Smooth muscle cell (in vitro differentiated cells): ENCODE data around the gene SLC8A1. TPM values are rescaled to one million over a fixed set of nuclear protein-coding genes. Genes with fewer than 3 reads are reported as not detected.

Experiments used
- DNase-seq: peaks from one replicate; lab custom pipeline; 2025; ENCODE audit not compliant: unreplicated experiment; lab: John Stamatoyannopoulos, UW
- H2AFZ ChIP-seq: fragments of 200-600 bp; sonication (generic); 2 replicates; pipeline ENCODE4 v1.6.0; 2016; ENCODE audit warnings: antibody characterized with exemption, low read depth, mild to moderate bottlenecking
- H3F3A ChIP-seq: fragments of 200-600 bp; sonication (generic); 2 replicates; pipeline ENCODE4 v1.6.0; 2017; ENCODE audit warnings: antibody characterized with exemption, low read depth
- H3K27ac ChIP-seq: fragments of 200-600 bp; sonication (generic); 2 replicates; pipeline ENCODE4 v1.5.1; 2016; ENCODE audit warnings: low read depth, mild to moderate bottlenecking
- H3K27me3 ChIP-seq: fragments of 200-600 bp; sonication (generic); 2 replicates; pipeline ENCODE4 v1.6.1; 2016; ENCODE audit warnings: low read depth, mild to moderate bottlenecking
- H3K36me3 ChIP-seq: fragments of 200-600 bp; sonication (generic); 2 replicates; pipeline ENCODE4 v1.5.1; 2016; ENCODE audit warnings: low read depth
- H3K4me1 ChIP-seq: fragments of 200-600 bp; sonication (generic); 2 replicates; pipeline ENCODE4 v1.5.1; 2016; ENCODE audit warnings: low read depth
- H3K4me2 ChIP-seq: fragments of 200-600 bp; sonication (generic); 2 replicates; pipeline ENCODE4 v1.6.0; 2016; ENCODE audit warnings: mild to moderate bottlenecking
- H3K4me3 ChIP-seq: fragments of 200-600 bp; sonication (generic); 2 replicates; pipeline ENCODE4 v1.5.1; 2016; ENCODE audit warnings: mild to moderate bottlenecking
- H3K79me2 ChIP-seq: fragments of 200-600 bp; sonication (generic); 2 replicates; pipeline ENCODE4 v1.6.0; 2016; ENCODE audit warnings: low read depth, mild to moderate bottlenecking
- H3K9ac ChIP-seq: fragments of 200-600 bp; sonication (generic); 2 replicates; pipeline ENCODE4 v1.6.0; 2016; ENCODE audit warnings: low read depth
- H3K9me3 ChIP-seq: fragments of 200-600 bp; sonication (generic); replicated peaks from 2 replicates; pipeline ENCODE4 v1.5.1; 2016; ENCODE audit warnings: low read depth
- H4K20me1 ChIP-seq: fragments of 200-600 bp; sonication (generic); 2 replicates; pipeline ENCODE4 v1.6.0; 2016; ENCODE audit warnings: low read depth
- WGBS: methylation state at CpG from one replicate; pipeline ENCODE4 v1.1.7; 2016; ENCODE audit warnings: low lambda C conversion rate; 5-methylcytosine and 5-hydroxymethylcytosine counted together
- polyA plus RNA-seq: library from polyadenylated mRNA; unstranded; fragments of >200 nt; fragmentation: Nextera tagmentation; extraction: Ambion mirVana; gene quantifications from 2 replicates; pipeline ENCODE4 v1.2.1, GENCODE V29; 2016
- total RNA-seq: library from RNA; depleted of rRNA; stranded (reverse); fragments of >200 nt; gene quantifications from 2 replicates; pipeline ENCODE4 v1.2.3, GENCODE V29; 2014
- TF ChIP-seq, protein P1 (sequence below): fragments of 200-600 bp; sonication (generic); IDR thresholded peaks from 2 replicates; pipeline ENCODE4 v1.5.1; 2017; ENCODE audit warnings: borderline replicate concordance, mild to moderate bottlenecking, antibody characterized with exemption; ENCODE audit not compliant: insufficient read depth, poor library complexity, severe bottlenecking

SLC8A1 gene
- total and polyA plus RNA-seq, 2 experiments from 2014 or later: 1.1 to 5.3 TPM

GRCh38 chr2:40321016-40321623, 130.8 kb downstream of the SLC8A1 start:
- H3K27ac ChIP-seq: no peak overlapping the region

DNA sequence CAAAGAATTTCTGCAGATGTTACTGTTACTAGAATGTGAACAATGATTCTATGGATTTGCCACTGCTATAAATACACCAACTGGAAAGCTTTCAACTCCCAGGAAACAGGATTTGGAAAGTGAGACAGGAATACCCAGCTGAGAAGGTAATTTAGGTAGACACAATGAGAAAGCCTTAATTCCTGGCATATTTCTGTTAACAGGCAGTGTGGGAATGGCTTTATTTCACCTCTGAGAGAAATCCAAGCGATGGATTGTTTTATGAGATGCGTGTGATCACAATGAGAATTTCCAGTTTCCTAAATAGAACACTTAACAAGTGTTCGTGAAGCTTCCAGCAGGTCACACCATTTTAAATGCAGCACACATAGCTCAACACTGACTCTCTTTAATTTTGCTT, 133.0 kb downstream of the SLC8A1 start:
- Histone ChIP-seq H3K4me3 (no peak overlapping the region), H3K4me1 (no peaks in the 10 kb centered on the region), H3F3A (no peaks in the 10 kb centered on the region), H3K36me3 (no peaks in the 10 kb centered on the region), H3K27ac (no peak overlapping the region), H3K79me2 (no peaks in the 10 kb centered on the region), H4K20me1 (no peaks in the 10 kb centered on the region), H3K4me2 (no peak overlapping the region), H2AFZ (no peak overlapping the region), H3K9me3 (no peaks in the 10 kb centered on the region), H3K27me3 (no peaks in the 10 kb centered on the region), H3K9ac (no peak overlapping the region)
- TF ChIP-seq, protein P1, sequence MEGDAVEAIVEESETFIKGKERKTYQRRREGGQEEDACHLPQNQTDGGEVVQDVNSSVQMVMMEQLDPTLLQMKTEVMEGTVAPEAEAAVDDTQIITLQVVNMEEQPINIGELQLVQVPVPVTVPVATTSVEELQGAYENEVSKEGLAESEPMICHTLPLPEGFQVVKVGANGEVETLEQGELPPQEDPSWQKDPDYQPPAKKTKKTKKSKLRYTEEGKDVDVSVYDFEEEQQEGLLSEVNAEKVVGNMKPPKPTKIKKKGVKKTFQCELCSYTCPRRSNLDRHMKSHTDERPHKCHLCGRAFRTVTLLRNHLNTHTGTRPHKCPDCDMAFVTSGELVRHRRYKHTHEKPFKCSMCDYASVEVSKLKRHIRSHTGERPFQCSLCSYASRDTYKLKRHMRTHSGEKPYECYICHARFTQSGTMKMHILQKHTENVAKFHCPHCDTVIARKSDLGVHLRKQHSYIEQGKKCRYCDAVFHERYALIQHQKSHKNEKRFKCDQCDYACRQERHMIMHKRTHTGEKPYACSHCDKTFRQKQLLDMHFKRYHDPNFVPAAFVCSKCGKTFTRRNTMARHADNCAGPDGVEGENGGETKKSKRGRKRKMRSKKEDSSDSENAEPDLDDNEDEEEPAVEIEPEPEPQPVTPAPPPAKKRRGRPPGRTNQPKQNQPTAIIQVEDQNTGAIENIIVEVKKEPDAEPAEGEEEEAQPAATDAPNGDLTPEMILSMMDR: no peak
- WGBS: 75% methylated on average over 3 of the region's 3 CpGs
- no peak for DNase-seq

More at GRCh38 chr2:40321016-40321623, 130.8 kb downstream of the SLC8A1 start:
- TF ChIP-seq, protein P1: no peak
- H3K27me3 ChIP-seq: no peaks in the 10 kb centered on the region
- no peak overlapping the region for H3K4me2 ChIP-seq
- no peak for DNase-seq
- no peak overlapping the region for H2AFZ ChIP-seq
- no peak overlapping the region for H3K9ac ChIP-seq
- WGBS: 90% methylated on average over 7 of the region's 7 CpGs
- no peaks in the 10 kb centered on the region for H3K4me1 ChIP-seq
- no peaks in the 10 kb centered on the region for H3K36me3 ChIP-seq
- H3K4me3 ChIP-seq: no peak overlapping the region
- H3K9me3 ChIP-seq: no peaks in the 10 kb centered on the region
- no peaks in the 10 kb centered on the region for H3F3A ChIP-seq
- H3K79me2 ChIP-seq: no peaks in the 10 kb centered on the region
- no peaks in the 10 kb centered on the region for H4K20me1 ChIP-seq

DNA sequence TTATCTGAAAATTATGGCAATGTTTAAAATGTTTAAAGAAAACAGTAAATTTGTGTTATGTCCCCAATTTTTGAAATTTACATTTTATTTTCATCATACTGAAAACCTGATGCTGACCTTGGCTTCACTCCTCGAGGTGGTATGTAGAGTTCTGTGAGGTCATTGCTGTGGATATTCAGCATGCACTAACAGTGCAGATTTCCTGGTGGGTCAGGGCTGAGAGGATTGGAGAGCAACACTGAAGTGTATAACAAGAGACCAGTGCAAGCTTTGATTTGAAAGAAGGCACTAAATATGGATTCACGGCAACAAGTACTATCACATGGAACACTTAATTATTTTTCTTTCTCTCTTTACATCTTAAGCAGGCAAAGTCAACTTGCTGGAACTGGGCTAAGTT, 134.1 kb downstream of the SLC8A1 start:
- no peak overlapping the region for H3K4me3 ChIP-seq
- no peak overlapping the region for H3K4me2 ChIP-seq
- H3K4me1 ChIP-seq: no peaks in the 10 kb centered on the region
- no peaks in the 10 kb centered on the region for H3K36me3 ChIP-seq
- no peak overlapping the region for H3K27ac ChIP-seq
- H4K20me1 ChIP-seq: no peaks in the 10 kb centered on the region
- H3K79me2 ChIP-seq: no peaks in the 10 kb centered on the region
- H2AFZ ChIP-seq: no peak overlapping the region
- TF ChIP-seq, protein P1: no peak
- H3K9ac ChIP-seq: no peak overlapping the region
- H3K9me3 ChIP-seq: no peaks in the 10 kb centered on the region
- H3K27me3 ChIP-seq: no peaks in the 10 kb centered on the region
- no peaks in the 10 kb centered on the region for H3F3A ChIP-seq
- DNase-seq: no peak
- 86% methylated on average over 2 of the region's 2 CpGs for WGBS

DNA sequence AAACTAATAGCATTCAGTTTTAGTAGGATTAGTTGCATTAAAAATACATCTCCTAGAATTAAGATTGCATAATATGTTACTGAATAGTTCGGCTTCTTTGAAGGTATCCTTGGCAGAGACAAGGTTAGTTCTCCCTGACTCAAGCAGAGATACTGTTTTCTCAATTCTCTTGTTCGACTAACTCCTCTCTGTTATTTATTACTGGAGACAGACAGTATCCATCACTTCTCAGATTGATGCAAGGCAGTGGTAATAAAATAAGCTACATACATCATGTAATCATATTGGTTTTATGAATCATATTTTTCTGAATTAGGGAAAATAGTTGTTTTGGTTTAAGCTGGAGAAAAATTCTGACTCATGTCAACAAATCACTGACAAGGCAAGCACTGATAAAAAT, 134.8 kb downstream of the SLC8A1 start:
- Histone ChIP-seq H3K36me3 (no peaks in the 10 kb centered on the region), H3K9ac (no peak overlapping the region), H3F3A (no peaks in the 10 kb centered on the region), H3K27ac (no peak overlapping the region), H3K4me3 (no peak overlapping the region), H3K4me1 (no peaks in the 10 kb centered on the region), H3K27me3 (no peaks in the 10 kb centered on the region), H3K4me2 (no peak overlapping the region), H4K20me1 (no peaks in the 10 kb centered on the region), H3K9me3 (no peaks in the 10 kb centered on the region), H2AFZ (no peak overlapping the region), H3K79me2 (no peaks in the 10 kb centered on the region)
- 86% methylated on average over 2 of the region's 2 CpGs for WGBS
- no peak for DNase-seq
- TF ChIP-seq, protein P1: no peak
